GM21576 (cell line): Measurements from ENCODE around the gene BMP7.

ENCODE experiments used
- ATAC-seq: cut with Tn5 transposase; IDR thresholded peaks from one replicate; pipeline ENCODE4 v1.9.1; 2021; ENCODE audit warnings: mild to moderate bottlenecking, moderate library complexity; ENCODE audit not compliant: unreplicated experiment

Gene BMP7

DNA sequence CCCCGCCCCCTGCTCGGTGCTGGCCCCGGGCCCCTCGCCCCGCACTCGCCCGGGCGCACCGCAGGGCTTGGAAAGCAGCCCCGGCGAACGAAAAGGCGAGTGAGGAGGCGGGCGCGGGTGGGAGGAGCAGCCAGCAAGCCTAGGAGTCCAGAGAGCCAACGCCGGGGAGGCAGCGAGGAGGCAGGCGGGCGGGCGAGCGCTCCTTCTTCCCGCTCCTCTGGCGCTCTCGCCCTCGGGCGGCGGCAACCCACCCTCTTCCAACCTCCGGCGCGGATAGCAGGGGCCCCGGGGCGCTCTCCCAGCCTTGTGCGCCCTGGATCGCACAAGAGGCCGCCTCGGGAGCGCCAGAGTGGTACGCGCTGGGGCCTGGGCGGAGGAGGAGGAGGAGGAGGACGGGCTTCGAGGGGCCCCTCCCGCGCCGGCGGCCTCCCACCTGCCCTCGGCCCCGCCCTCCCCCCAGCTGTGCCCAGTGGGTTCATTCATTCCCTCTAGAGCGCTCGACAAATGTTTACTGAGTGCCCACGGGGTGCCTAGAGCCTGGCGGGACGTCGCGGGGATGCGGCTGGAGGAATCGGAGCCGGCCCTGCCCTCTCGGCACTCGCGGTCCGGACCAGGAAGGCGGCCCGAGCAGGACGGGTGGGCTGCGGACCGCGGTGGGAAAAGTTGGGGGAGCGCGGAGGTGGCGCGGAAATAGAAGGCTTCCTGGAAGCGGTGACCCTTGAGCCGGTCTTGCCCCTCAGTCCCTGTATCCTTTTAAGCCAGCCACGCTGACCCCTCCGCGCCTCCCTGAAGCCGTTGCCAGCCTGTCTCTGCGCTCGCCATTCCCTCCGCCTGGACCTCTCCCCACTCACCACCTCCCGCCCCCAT is at the start of gene BMP7:
Gene BMP7, minus strand, starts transcription at position 351 of the 867 bp plus-strand sequence. CDS start 519 bp downstream, outside the sequence.
- no peak for ATAC-seq

DNA sequence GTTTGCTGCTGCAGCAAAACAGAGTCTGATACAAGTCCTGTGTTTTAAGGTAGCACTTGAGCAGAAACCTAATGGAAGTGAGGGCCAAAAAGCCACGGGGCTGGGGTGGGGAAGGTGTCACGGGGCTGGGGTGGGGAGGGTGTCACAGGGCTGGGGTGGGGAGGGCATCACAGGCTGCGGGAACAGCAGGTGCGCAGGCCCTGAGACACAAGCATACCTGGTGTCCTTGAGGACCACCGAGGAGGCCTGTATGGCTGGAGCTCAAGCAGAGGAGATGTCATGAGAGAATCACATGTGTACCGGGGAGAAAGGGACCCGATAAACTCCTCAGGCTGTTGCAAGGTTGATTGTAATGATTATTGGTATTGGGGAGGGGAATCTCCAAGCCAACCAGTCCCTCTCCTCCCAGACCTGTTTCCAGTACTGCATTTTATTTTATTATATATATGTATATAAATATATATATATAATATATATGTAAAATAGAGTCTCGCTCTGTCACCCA is 49.6 kb upstream of the BMP7 start:
- no peak for ATAC-seq

DNA sequence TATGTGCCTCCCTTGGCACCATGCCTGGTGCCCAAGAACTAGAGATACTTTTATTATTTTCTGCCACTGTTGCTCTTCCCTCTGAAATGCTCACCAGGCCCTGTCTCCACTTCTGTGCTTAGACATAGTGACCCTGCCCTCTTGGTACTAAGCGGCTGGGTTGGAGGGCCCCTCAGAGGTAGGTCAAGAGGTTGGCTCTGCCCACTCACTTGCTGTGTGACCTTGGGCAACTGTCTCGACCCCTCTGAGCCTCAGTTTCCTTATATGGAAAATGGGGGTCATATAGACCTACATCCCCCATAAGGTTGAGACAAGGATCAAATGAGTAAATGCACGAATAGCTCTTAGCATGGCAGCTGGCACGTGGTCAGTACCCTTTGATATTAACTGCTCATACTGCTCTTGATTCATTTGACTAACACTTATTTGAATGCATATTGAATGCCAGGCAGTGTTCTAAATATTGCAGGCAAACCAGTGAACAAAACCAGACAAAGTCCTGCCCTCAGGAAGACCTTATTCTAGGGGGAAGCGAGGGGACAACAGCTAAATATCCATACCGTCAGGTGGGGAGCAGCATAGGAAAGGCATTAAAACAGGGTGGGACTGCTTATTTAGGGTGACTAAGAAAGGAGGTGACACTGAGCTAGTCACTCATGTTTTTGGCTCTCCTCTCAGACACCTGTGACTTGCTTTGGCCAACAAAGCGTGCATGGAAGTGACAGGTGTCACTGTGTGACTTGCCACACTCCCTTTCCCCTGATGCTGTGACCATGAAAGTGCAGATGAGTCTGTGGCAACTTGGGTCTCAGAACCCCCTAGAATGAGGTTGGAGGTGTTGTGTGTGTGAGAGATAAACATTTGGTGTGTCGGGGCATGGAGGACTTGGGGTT is 48.9 kb upstream of the BMP7 start:
- ATAC-seq = no peak

DNA sequence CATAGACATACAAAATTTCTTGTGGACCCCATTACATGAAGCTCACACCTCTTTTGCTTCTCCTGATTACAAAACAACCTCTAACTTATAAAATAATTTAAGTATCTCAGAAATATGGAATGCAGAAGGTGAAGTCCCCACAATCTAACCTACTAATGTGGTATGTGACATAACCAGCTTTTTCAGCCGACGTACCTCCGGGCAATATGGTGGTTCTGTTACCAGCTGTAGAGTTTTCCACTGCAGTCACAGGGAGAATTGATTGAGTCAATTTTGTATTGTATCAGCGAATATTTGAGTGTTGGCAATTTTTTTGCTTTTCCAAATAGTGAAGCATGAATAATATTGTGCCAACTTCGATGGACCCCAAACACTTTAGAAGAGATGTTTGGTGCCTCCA is 47.5 kb upstream of the BMP7 start:
- ATAC-seq = no peak

DNA sequence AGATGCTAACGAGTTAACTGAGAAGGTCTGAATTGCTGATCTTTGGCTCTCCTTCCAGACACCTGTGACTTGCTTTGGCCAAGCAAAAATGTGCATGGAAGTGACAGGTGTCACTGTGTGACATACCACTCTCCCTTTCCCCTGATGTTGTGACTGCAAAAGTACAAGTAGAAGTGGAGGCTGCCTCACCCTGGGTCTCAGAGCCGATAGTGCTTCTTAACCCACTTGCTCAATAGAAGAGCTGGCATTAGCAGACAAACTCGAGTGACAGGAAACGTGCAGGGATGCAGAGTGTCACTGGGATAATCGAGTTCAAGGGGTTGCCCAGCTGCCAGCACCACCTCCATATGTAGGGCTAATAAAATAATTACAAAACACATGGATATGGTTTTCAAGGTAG is 46.8 kb upstream of the BMP7 start:
- no peak for ATAC-seq

DNA sequence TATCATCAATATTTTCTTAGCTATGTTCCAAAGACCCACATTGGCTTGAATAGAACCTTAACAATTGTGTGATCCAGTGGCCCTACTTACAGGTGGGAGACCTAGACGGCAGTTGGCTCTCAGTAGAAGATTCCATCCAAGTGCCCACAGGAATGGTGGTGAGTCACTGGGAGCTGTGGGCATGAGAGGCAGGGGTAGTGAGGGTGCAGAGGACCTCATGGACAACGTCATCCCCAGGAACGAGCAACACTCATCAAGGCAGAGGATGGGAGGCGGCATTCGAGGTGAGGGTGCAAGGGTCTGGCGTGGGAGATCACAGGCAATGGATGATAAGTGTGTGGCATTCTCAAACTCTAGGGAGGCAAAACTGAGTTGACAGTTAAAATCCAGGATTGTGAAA is 45.7 kb upstream of the BMP7 start:
- ATAC-seq = no peak

DNA sequence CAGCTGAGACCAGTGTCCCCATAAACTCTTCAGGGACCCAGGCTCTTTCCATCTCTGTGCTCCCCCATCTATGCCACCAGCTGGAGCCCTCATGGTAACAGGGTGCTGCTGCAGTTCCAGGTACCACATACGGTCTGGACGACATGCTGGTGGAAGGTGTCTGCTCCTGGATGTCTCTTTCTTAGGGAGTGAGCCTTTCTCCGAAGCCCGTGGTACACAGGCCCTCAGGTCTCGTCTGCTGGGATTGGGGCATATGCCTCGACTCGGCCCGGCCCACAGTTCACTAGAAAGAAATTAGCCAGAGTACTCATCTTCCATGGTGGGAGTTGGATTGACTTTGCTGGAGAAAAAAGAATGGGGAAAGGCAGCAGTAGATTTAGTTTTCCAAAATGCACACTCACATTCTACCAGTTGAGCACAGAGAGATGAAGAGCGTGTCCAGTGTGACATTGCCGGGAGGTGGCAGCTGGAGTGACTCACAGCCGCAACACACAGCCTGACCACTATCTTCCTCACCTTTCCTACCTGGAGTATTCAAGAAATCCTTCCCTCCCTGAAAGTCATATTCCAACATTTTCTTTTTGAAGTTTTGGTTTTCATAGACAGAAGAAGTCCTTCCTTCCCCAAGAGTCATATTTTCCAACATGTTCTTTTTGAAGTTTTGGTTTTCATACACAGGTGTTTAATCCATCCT is 44.5 kb upstream of the BMP7 start:
- no peak for ATAC-seq

DNA sequence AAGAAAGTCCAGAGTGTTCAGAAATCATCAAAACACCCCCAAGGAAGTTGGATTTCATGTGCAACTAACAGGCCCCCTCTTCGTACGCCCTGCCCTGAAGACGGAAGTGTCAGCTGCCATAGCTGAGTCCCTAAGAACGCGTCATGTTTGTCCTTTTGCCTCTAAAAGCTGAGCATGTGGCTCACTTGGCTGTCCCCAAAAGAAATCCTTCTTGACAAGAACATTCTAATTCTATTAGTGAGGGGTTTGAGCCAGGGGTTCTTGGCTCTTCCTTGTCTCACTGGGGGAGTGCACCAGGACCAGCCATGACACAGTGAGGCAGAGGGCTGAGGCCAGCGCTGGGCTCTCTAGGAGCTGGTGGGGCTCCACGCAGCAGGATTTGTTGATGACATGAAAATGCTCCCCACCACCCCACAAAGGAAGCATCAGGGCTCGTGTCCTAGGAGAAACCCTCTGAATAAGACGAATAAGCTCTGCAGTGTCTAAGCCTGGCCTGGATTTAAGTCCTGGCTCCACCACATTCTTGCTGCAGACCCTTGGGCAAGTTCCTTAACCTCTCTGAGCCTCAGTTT is 43.2 kb upstream of the BMP7 start:
- no peak for ATAC-seq

DNA sequence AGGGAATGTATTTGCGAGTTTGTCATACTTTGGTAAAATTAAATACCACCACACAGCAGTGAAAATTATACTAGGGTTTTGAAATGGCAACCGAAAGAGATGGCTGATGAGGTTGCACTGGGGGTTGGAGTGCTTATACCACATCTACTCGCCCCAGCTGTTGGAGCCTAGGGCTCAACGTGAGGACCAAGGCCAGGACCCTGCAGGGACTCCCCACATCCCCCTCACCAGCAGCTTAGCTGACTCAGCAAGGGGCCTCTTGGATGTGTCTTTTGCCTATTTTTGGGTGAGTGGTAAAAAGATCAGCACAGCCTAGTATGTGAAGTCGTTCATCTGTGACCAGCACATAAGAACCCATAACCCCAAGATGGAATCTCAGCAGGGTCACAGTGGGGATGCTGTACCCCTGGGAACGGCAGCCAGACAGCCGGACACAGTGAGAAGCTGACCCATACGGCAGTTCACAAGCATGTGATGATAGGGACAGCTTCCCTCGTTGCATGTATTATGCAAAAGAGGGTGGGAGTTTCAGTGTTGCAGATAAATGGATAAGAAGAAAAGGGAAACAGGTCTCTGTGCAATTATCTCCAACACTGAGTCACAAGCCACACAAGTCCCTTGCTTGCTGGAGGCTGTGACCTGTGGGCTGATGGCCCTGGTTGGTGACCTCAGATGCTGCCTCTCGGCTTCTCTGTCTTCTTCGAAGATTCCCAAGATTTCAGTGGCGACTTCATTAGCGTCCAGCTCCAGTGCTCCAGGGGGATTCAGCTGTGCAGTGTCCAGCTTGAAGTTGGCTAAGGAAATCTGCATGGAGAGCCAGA is 42.2 kb upstream of the BMP7 start:
- no peak for ATAC-seq

DNA sequence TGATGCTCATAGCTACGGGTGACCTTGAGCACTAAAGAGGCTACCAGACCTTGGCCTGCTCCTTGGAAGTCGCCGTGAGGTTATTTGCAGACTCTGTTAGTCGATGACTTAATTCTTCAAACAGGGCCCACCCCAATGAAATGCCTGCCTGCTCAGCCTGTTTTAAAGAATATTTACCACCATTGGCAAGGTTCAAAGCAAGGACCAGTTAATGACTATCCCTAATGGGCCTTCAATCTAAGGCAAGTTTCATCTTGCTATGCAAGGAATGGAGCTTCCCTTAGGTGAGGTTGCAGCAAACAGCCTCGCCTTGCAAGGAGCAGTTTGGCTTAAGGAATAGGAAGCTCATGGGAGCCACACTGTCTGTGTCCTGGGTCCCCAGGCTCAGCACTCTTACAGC is 40.3 kb upstream of the BMP7 start:
- ATAC-seq = no peak

DNA sequence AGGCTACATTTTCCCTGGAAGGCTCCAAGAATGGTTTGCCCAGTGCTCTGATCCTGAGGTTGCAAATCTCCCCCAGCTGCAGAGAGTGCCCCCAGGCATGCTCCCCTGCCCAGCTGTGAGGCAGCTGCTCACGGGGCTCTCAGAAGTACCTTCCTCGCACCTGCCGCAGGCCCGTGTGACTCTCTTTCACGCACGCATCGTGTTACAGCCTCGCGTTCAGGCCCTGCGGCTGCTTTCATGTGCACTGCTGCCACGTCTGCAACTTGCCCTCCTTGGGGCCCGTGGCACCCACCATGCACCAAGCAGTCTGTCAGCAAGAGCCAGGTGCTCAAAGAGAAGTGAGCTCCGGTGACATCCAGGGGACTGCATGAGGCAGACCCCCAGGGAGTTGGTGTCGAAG is 34.6 kb upstream of the BMP7 start:
- no peak for ATAC-seq

DNA sequence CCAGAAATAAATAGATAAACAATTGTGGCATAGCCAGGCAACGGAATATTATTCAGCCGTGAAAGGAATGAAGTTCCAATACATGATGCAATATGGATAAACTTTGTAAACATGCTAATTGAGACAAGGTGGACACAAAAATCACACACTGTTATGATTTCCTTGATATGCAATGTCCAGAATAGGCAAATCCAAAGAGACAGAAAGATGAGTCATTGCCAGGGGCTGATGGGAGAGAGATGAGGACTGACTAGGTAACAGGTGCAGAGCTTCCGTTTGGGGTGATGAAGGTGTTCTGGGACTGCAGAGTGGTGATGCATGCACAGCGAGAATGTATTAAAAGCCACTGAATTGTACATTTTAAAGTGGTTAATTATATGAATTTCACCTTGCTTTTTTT is 32.0 kb upstream of the BMP7 start:
- ATAC-seq = no peak

DNA sequence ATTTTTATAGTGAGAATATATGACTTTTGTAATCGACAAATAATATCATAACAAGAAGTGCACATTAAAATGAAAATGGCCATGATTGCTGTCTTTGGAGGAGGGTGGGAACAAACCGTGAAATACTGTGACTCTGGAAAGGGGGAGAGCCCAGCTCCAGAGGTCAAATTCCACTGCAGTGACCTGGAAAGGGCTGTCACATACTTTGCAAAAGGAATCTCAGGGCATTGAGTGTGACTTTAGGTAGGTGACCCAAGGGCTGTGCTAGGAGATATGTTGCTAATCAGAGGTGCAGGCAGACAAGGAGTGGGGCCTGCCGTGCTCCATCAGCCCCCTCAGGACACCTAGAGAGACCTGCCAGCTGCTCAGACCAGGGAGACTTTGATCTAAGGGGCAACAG is 28.1 kb upstream of the BMP7 start:
- no peak for ATAC-seq

DNA sequence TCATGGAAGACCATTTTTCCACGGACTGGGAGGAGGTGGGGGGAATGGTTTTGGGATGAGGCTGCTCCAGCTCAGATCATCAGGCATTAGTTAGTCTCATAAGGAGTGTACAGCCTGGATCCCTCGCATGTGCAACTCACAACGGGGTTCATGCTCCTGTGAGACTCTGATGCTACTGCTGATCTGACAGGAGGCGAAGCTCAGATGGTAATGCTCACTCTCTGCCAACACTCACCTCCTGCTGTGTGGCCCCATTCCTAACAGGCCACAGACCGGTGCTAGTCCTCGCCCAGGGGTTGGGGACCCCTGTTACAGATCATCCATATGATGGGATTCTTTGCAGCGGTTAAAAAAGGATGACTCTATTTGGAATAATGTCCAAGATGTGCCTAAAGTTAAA is 27.6 kb upstream of the BMP7 start:
- no peak for ATAC-seq

DNA sequence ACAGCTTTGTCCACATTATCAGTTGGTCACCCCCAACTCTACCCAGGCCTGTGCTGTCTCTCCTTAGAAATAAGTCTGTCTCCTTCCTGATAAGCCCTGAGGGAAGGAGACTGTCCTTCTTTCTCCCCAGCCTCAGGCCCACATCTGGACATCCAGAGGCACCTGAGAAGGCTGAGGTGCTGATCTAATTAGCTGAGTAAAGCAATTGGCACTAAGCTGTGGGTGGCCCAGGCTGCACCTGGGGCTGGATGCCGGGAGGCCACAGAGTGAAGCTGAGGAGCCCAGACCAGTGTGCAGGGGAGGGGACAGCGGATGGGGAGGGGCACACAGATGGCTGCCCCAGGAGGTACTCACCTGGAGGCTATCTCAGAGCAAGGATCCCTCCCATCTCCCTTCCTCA is 26.2 kb upstream of the BMP7 start:
- ATAC-seq = no peak

DNA sequence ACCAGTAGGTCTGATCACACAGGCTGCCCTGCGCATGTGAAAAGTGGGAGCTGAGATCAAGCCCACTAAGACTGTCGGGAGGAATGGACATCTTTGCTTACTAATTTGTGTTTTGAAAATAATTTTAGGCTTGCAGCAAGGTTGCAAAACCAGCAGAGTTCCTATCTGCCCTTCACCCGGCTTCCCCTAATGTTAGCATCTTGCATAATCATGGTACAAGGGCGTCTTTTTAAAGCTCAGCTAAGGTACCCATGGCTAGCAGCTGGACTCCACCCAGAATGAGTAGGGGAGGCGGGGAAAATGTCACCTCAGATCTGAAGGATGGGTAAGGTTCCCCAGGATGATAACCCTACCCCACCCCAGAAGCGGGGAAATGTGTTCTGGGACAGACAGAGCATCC is 25.3 kb upstream of the BMP7 start:
- ATAC-seq = no peak

DNA sequence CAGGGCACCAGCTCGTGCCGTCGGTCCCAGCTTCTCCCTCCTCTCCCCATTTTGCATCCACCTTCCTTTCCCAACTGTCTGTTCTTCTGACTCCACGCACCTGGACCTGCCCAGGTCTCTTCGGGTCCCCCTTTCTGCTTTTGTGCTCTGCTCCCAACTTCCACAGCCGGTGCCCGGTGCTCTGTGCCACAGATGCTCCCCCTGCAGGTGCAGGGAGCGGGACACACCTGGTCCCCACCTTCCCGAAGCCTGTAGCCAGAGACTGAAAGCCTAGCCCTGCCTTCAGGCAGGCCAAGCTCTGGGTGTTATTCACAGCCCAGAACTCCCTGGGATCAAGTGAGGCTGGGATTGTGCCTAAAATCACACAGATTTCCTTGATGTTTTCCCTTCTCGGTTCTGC is 24.6 kb upstream of the BMP7 start:
- no peak for ATAC-seq

DNA sequence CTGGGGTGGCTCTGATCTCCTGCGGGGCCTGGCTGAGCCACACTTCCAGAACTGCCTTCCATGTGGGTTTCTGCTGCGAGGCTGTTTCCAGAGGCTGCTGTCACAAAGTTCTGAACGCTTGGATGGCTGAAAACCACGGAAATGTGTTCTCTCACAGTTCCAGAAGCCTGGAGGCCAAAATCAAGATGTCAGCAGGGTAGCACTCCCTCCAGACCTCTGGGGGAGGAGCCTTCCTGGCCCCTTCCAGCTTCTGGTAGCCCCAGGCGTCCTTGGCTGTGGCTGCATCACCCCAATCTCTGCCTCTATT is 23.7 kb upstream of the BMP7 start:
- ATAC-seq = no peak

DNA sequence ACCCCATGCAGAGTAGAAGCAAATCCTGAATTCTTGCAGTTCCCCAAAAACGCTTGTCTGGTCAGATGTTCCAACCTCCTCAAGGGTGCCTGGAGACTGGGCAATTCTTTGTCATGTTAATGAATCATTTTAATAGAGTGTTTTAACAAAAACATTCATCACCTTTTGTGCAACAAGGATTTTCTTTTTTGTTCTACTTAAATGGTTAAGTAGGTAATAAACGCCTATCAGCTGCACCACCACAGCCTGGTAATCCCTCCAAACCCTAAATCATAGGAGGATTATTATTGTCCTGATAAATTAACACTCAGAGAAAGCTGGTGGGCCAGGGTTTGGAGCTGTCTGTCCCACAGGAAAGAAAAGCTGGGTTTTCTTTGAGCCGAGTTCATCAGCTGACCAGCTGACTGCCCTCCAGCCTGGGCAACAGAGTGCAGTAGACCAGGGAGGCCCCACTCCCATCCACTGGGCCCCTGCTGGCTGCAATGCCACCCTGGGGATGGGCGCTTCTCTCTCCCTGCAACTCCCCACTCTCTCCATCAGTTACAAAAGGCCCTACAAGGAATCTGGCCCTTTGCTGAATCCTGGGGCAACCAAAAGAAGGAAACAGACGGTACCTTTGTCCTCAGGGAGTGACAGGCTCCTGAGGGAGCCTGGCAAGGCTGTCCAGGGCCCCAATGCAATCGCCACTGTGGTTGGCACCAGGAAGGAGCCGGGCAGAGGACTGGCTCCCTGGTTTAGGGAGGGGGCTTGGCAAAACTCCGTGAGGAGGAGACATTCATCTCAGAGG is 23.1 kb upstream of the BMP7 start:
- ATAC-seq = no peak
